Fibroblast of the aortic adventitia (primary cell): ENCODE results near the gene MAGI3. TPM values are rescaled to one million over a fixed set of nuclear protein-coding genes. Genes with fewer than 3 reads are reported as not detected.
A peak's percentile ranks its signal among the peaks of the same experiment; 100 is the strongest.

Experiments used
- DNase-seq: peaks from one replicate; pipeline ENCODE4 v3.0.0-alpha.2; 2010; ENCODE audit warnings: low read depth
- H3K4me3 ChIP-seq: 2 replicates; pipeline ENCODE4 v1.5.1; 2011; ENCODE audit warnings: low read depth, mild to moderate bottlenecking, control low read depth, low read length, moderate library complexity
- total RNA-seq: library from RNA; depleted of rRNA; stranded (reverse); fragments of >200 nt; gene quantifications from 2 replicates; pipeline ENCODE4 v1.2.3, GENCODE V29; 2012; ENCODE audit warnings: low replicate concordance
- TF ChIP-seq, protein P1 (sequence below): IDR thresholded peaks from 2 replicates; pipeline ENCODE4 v1.5.1; 2011; ENCODE audit warnings: mild to moderate bottlenecking, low read length, control low read depth, inconsistent platforms; ENCODE audit not compliant: insufficient read depth

MAGI3 gene
- total RNA-seq, 1 donor: 16.1 TPM

DNA sequence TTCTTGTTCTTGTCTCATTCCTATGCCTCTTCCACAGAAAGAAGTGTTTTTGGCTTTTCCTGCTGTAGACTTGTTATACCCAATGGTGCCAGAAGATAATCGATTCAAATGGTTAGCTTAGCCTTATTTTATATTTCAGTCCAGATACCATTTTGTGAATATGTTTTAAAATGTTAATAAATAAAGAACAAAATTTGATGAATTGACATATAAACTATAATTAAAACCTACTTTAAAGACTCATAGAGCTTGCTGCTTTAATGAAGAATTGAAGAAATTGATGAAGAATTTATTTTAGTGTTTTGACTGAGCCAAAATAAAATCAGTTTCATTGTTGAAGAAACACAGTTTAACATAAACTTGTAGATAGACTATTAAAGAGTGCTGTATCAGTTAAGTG, 152.8 kb downstream of the MAGI3 start:
- no peak for DNase-seq
- no peak overlapping the region for H3K4me3 ChIP-seq
- TF ChIP-seq, protein P1, sequence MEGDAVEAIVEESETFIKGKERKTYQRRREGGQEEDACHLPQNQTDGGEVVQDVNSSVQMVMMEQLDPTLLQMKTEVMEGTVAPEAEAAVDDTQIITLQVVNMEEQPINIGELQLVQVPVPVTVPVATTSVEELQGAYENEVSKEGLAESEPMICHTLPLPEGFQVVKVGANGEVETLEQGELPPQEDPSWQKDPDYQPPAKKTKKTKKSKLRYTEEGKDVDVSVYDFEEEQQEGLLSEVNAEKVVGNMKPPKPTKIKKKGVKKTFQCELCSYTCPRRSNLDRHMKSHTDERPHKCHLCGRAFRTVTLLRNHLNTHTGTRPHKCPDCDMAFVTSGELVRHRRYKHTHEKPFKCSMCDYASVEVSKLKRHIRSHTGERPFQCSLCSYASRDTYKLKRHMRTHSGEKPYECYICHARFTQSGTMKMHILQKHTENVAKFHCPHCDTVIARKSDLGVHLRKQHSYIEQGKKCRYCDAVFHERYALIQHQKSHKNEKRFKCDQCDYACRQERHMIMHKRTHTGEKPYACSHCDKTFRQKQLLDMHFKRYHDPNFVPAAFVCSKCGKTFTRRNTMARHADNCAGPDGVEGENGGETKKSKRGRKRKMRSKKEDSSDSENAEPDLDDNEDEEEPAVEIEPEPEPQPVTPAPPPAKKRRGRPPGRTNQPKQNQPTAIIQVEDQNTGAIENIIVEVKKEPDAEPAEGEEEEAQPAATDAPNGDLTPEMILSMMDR: no peak

DNA sequence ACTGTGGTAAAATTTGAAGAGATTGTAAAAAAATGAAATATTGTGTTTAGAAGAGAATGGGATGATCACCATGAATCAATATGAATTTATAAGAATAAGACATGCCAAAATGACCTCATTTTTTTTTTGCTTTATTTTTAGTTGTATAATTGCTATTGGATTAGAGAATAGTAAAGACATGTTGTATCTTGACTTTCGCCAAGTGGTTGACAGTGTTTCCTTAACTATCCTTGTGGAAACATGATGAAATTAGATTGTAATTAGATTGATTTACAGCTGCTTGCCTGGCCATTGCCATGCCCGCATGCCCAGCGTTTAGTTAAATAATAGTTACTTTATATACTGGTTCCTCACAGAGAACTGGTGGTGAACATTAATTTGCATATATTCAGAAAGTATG, 154.9 kb downstream of the MAGI3 start:
- TF ChIP-seq, protein P1: no peak
- no peak for DNase-seq

GRCh38 chr1:113545626-113546025, 155.3 kb downstream of the MAGI3 start:
- DNase-seq: no peak
- TF ChIP-seq, protein P1: no peak
- H3K4me3 ChIP-seq: no peak overlapping the region

More for the DNA sequence above, 154.9 kb downstream of the MAGI3 start:
- no peak overlapping the region for H3K4me3 ChIP-seq

DNA sequence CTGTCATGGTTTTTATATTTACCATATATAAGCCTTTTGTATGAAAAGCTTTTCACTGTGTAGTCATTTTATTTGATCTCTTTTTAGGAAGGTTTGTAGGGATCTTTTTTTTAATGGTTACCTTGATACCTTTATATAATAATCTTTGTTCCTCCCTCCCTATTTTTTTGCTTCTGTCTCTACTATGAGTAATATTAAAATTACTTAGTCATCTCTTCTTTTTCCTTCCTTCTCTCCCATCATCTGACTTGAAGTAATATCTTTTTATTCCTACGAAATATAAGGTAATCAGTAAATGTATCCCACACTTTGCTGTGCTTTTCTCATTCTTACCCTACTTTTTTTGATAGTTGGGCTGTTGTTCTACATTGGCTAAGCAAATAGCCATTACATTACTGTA, 161.4 kb downstream of the MAGI3 start:
- H3K4me3 ChIP-seq: no peak overlapping the region
- no peak for DNase-seq
- TF ChIP-seq, protein P1: no peak

- TF ChIP-seq, protein P1: no peak
- peak; percentile 16 for DNase-seq
- H3K4me3 ChIP-seq: no peak overlapping the region
Measured at GRCh38 chr1:113552244-113552643, 161.9 kb downstream of the MAGI3 start.

DNA sequence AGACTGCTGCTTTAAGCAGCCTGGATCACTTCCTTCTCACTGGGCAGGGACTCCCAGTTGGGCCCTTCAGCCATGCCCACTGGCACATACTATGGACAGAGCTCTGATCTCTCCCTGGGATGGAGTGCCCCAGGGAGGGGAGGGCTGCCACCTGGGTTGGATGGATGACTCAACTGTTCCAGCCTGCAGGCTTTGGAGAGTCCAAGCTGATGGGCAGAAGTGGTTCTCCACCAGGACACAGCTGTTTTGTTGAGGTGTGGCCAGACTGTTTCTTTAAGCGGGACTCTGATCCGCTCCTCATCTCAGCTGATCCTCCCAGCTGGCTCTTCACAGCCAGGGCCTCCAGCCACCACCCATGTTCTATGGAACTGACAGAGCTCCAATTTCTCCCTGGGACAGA, 166.9 kb downstream of the MAGI3 start:
- TF ChIP-seq, protein P1: no peak
- H3K4me3 ChIP-seq: no peak overlapping the region
- no peak for DNase-seq

DNA sequence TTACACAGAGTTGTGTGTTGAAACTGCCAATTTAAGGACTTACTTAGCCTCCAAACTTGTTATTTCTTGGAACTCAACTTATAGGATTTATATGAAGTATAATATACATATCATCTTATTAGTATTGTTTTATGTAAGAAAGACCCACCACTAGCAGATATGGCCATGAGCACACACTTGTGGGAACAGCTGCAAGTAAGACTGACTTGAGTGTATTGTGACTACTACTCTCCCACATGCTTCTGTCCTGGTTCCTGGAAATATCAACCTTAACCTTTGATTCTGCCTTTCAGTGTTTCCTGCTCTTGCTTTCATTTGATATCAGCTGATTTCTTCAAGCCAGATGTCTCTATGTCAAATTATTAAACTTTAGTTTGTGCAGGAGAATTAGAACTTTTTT, 175.3 kb downstream of the MAGI3 start:
- H3K4me3 ChIP-seq: no peak overlapping the region
- DNase-seq: no peak
- TF ChIP-seq, protein P1: no peak
